GM19324 (cell line): ENCODE results near the gene FADS1.

ENCODE experiments used
- ATAC-seq: cut with Tn5 transposase; IDR thresholded peaks from one replicate; pipeline ENCODE4 v1.9.1; 2021; ENCODE audit warnings: mild to moderate bottlenecking, moderate library complexity; ENCODE audit not compliant: unreplicated experiment, low FRiP score

FADS1 gene

DNA sequence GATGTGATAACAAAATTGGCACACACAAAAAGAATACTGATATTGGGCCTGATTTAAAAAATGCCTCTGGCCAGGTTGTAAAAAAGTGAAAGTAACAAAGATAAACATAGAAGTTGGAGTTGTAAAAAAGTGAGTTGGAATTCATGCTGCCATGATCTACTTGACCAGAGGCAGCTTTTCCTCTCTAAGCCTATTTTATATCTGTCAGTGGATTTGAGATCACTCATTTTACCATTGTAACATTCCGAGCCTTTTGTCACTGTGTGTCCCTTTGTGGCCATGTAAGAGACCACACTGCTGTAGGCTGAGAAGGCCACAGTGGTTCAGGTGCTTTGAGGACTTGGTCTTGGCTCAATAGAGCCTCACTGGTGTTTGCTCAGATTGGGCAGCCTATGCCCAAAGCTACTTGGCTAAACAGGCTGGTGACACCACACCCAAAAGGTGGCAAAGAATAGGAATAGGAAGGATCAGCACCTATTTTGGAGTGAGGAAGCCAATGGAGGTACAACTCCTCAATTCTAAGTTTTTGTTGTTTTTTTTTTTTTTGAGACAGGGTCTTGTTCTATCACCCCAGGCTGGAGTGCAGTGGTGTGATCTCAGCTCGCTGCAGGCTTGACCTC, 17.0 kb downstream of the FADS1 start:
- ATAC-seq: no peak

DNA sequence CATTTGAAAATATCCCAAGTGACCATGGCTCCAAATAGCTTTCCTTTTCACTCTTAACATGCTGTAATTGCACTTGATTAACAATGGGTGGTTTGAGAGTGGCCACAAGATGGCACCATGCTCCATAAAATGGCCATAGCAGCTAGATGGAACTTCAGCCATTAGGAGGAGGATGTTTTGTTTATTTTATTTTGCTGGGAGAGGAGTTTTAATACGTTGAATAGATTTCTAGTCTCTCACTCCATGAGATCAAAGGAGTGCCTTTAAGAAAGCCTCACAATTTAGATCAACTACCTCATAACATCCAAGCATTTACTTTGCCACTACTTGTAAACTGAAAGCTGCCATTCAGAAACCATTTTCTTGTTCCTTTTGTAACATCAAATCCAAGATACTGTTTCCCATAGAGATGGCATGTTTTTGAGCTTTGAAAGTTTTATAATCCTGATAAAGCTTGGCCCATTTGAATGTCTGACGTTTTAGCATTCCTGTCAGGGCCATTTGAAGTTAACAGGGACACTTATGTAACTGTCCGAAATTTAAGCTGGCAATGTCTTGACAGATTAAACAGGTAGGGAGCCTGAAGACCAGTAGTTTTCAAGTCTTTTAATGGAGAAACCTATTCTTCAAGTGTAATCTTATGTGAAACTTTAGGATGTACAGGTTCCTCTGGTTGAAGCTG, 19.4 kb downstream of the FADS1 start:
- no peak for ATAC-seq

DNA sequence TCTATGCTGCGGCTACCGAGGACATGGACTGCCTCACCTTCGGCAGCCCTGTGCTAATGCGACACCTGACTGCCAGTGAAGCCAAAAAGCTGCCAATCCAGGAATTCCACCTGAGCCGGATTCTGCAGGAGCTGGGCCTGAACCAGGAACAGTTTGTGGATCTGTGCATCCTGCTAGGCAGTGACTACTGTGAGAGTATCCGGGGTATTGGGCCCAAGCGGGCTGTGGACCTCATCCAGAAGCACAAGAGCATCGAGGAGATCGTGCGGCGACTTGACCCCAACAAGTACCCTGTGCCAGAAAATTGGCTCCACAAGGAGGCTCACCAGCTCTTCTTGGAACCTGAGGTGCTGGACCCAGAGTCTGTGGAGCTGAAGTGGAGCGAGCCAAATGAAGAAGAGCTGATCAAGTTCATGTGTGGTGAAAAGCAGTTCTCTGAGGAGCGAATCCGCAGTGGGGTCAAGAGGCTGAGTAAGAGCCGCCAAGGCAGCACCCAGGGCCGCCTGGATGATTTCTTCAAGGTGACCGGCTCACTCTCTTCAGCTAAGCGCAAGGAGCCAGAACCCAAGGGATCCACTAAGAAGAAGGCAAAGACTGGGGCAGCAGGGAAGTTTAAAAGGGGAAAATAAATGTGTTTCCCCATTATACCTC, 20.8 kb downstream of the FADS1 start:
- ATAC-seq: no peak

DNA sequence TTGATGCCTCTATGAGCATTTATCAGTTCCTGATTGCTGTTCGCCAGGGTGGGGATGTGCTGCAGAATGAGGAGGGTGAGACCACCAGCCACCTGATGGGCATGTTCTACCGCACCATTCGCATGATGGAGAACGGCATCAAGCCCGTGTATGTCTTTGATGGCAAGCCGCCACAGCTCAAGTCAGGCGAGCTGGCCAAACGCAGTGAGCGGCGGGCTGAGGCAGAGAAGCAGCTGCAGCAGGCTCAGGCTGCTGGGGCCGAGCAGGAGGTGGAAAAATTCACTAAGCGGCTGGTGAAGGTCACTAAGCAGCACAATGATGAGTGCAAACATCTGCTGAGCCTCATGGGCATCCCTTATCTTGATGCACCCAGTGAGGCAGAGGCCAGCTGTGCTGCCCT, 21.3 kb downstream of the FADS1 start:
- ATAC-seq: no peak

DNA sequence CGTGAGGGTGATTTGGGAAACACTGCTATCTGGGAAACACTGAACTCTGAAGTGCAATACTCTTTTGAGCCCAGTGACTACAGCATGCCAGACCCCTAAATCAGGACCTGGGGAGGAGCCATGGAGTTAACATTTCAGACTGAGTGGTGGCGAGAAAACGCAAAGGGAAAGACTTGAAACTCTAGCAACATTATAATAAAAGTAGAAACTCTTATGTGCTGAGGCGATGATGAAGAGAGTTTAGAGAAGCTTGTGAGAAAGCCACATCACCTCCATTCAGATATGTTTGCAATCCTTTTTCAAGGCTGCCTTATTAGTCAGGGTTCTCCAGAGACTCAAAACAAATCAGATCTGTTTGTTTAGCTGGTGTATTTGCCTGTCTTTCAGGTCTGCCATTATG, 22.2 kb downstream of the FADS1 start:
- ATAC-seq: no peak

DNA sequence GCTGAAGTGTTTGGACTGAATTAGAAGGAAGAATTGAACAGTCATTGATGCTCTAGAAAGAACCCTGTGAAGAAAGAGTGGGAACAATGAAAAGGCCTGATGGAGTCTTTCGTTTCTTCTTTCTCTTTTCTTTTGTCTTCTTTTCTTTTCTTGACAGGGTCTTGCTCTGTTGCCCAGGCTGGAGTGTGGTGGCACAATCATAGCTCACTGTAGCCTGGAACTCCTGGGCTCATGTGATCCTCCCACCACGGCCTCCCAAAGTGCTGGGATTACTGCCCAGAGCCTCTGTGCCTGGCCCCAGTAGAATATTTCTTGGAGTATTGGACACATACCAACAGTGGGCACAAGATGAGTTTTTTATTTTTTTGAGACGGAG, 23.0 kb downstream of the FADS1 start:
- no peak for ATAC-seq

DNA sequence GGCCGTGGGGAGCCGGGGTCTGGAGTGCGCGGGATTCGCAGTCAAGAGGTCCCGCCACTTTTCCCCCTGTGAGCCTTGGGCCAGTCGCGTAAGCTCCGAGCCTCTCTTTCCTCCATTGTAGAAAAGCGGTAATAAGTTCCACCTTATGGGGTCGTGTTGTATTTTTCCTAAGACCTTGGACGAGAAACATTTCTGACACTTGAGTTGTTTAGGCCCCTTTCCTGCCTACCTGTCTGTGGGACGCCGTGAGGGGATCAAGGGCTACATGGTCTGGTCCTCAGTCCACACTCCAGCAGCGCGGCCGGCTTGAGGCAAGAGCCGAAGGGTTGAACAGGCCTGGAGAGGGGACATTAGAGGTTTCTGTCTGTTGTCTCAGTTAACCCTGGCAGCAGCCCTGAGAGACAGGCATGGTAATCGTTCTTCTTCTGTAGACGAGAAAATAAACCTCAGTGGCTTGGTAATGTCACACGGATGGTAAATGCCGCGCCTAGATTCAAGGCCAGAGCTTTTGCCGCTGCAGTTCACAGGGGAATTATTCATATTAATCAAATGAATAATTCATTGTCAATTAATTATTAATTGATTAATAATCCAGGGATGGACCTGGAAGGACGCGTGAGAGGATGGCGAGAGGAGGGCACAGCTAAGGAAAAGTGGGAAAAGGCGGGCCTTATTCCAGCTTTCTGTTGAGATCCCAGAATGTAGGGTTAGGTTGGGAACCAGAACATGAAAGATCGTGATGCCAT, 23.5 kb downstream of the FADS1 start:
- ATAC-seq: no peak

DNA sequence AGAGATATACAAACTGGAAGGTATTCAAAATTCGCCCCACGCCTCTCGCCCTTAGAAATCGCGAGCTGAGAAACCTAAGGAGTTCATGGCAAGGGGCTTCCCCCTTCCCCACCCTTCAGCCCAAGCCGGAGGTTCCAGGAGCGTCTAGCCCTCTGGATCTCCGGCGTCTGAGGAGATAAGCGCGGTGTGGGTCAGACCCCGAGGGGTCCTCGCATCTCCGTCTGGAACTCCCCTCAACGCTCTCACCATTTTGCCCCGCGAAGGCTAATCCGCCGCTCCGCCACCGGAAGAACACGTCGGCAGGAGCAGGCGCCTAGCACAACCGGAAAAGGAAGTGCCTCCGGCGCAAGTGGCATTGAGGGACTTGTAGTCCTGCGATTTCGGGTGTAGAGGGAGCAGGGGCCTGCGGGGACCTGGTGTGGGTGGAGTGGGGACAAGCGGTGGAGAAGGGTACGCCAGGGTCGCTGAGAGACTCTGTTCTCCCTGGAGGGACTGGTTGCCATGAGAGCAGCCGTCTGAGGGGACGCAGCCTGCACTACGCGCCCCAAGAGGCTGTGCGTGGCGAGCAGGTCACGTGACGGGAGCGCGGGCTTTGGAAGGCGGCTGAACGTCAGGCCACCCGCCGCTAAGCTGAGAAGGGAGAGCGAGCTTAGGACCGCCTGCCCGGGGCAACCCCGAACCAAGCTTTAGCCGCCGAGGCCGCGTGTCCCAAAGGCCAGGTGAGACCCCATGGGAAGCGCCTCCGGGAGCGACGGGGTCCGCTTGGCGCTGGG, 24.3 kb downstream of the FADS1 start, which contains the start of the genes FEN1 and TMEM258:
TSS of gene FEN1 (plus strand) at position 602 of the 773 bp plus-strand sequence. CDS start 2,451 bp downstream, outside the sequence.
TSS of gene TMEM258 (minus strand) at position 290 of the 773 bp plus-strand sequence. CDS start at position 249, 41 bp downstream.
- peak; percentile 80 for ATAC-seq

DNA sequence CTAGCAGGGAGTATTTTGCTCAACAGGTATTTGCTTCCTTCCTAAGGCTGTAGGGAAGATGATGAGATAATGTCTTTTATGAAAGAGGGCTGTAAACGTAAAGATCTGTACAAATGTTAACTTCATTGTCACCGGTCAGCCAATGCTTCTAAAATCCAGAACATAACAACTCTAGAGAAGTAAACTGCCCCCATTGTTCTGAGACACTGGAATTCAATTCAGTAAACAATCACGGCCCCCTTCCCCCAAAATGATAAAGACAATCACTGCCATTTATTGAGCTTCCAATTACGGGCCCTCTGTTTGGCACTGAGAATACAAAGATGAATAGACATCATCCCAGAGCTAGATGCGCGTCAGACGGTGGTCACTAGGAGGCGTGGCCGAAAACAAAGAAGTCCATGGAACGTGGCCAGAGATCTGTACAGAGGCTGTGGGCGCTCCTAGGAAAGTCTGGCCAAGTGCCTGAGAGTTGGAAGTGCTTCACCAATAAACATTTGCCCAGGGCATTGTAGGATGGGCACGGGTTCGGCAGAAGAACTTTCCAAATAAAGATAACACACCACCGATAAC, 25.0 kb downstream of the FADS1 start:
- no peak for ATAC-seq

DNA sequence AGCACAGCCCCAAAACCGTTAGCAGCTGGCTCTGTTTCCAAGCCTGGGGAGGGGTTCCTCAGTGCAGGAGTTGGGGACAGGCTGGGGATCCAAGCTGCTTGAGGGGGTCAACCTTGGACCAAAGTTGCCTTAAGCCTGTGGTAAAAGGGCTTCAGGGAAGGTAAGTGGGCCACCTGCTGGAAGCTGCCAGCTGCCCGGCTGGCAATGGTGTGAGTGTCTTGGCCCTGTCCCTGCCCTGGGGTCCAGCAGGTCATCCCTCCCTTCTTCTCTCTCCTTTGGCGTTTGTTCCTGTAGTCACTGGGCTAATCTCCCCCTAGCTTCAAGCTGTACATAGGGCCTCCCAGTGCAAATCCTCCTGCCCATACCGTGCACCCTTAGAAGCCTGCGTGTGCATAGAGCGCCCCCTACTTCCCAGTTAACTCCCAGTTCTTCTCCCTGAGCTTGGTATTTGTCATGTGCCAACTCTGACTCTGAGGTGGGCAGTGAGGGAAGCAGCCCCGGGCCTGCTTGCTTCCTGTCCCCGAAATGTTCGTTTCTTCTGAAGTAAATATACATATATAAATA, 28.8 kb downstream of the FADS1 start:
- no peak for ATAC-seq

DNA sequence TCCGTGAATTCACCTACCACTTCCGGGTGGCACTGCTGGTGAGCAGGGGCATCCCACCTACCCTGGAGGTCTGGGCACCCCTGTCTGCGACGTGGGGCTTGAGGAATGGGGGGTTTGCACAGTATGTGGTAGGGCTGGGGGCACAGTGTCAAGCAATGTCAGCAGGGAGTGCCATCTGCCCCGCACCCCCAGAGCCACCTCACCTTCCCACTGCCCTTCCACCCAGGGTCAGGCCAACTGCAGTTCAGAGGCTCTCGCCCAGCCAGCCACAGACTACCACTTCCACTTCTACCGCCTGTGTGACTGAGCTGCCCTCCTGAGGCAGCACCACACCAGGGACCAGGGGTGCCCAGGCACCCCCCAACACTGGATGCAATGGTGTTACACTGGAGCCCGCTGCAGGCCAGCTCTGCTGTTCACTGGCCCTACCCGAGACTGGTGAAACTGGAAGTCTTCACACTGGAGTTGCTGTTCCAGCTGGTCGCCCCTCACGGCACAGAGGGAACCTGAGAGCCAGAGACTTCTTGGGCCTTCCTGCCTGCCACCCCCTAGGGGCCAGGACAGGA, 30.9 kb downstream of the FADS1 start:
- ATAC-seq: no peak

DNA sequence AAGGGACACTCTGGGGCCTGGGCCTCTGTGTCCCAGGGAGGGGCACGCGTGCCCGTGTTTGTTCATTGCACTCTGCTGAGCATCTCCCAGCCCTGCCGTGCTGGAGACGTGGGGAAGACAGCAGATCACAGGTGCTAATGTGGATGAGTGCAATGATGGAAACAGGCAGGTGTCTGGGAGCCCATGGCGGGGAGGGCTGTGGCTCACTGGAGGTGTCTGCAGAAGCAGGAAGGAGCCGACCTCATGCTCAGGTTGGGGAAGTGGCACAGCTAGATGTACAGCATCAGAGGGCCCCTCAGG, 32.3 kb downstream of the FADS1 start:
- ATAC-seq: no peak

DNA sequence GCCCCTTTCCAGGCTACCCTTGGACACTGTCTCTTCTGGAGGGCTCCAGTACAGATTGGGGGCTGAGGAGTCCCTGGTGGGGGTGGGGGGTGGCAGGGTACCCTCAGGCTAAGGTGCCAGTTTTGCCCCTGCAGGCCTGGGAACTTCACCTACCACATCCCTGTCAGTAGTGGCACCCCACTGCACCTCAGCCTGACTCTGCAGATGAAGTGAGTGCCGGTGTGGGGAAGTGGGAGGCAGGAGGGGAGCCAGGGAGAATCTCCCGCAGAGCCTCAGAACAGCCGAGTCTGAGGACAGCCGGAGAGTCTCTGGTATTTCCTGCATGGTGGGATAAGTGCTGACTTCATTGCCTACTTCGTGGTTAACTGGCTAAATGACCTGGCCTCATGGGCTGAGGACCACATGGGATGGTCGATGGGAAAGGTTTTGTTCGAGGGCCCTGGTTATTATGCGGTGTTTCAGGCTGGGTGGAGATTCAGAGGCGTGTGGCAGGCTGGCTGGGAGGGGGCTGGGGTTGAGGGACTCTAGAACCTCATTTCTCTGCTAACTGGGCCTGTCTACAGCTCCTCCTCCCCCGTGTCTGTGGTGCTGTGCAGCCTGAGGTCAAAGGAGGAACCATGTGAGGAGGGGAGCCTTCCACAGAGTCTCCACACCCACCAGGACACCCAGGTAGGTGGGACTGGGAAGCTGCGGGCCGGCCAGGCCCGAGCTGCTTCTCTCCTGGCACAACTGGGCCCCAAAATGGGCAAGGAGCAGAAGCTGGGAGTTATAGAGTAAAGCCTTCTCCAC, 32.9 kb downstream of the FADS1 start:
- ATAC-seq: no peak

DNA sequence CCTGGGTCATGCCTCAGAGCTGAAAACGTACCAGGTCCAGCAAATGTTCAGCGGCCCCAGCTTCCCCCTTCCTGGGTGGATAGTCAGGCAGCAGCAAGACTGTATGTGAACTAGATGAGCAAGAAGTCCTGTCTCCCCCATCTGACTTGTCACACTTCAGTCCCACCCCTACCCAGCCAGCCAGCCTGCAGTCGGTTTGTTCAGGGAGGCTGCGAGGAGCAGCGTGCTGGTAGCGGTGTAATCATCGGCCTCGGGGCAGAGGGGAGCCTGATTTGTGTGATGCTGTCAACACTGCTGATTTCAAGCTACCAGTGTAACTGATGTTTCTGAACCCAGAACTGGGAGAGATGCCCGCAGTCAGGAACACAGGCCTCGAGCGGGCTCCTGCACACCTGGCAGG, 34.0 kb downstream of the FADS1 start:
- no peak for ATAC-seq

DNA sequence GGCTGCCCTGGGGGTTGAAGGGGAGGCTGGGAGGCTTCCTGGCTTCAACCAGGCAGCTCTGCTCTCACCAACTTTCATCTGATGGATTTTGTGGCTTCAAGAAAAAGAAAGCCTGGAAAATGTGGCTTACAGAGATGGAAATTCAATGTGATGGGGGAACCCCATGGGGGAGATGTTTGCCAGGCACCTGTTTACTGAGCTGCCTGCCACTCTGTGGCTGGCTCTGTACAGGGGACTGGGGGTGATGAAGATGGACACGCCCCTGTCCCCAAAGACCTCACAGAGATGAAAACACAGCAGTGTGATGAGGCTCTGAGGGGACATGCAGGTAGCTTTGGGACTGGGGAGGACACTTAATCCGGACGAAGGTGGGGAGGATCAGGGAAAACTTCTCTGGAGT, 34.5 kb downstream of the FADS1 start:
- ATAC-seq: no peak

DNA sequence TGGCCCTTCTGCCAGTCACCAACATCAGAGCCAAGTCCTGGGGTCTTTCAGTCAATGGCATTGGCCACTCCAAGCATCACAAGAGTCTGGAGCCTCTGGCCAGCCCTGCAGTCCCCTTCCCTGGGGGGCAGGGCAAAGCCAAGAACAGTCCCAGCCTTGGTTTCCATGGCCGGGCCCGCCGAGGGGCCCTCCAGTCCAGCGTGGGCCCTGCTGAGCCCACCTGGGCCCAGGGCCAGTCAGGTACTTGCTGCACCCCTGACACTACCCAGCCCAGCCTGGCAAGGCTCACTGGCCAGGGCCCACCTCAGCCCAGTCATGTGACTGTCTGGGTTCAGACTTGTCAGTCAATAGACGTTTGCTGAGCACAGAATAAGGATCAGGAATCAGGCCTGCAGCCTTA, 35.2 kb downstream of the FADS1 start:
- ATAC-seq: no peak

DNA sequence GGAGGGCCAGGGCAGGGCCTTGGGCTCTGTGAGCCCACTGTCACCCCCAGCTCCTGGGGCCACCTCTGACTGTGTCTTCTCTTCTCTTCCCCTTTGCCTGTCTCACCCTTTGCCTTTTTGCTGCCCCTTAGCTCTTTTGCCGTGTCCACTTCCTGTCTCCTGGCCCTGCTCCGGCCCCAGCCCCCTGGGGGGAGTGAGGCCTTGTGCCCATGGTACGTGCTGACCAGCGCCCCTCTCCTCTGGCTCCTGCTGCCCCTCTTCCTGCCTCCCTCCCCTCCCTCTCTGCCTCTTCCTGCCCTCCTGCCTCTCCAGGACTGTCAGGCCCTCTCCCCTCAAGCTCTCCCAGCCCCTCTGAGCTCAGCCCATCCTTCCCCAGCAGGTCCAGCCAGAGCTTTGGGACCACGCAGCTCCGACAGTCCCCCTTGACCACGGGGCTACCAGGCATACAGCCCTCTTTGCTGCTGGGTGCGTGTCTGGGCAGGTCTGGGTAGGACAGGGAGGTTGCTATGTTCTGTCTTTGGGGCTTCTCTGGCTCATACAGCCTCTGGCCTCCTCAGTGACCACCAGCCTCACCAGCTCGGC, 36.1 kb downstream of the FADS1 start:
- no peak for ATAC-seq
